HL-60 (cell line): ENCODE measurements around the gene MROH9.

Experiments used
- DNase-seq, 2 experiments: peaks; one replicate each; pipeline ENCODE4 v3.0.0-alpha.2; 2010 to 2020; ENCODE audit warnings: low read depth in 1 of 2, low spot score in 1 of 2
- H3K27ac ChIP-seq: fragments of 250-450 bp; sonication (Bioruptor Pico); replicated peaks from 2 replicates; pipeline ENCODE4 v1.5.1; 2020; ENCODE audit warnings: mild to moderate bottlenecking, moderate library complexity
- H3K27me3 ChIP-seq: fragments of 250-450 bp; sonication (Bioruptor Pico); 2 replicates; pipeline ENCODE4 v1.5.1; 2021; ENCODE audit warnings: mild to moderate bottlenecking, moderate library complexity; ENCODE audit not compliant: insufficient read depth, poor library complexity, severe bottlenecking
- H3K4me3 ChIP-seq: replicated peaks from 2 replicates; pipeline ENCODE4 v1.5.1; 2011; ENCODE audit warnings: mild to moderate bottlenecking, control low read depth, low read length; ENCODE audit not compliant: insufficient read depth
- GABPA ChIP-seq: IDR thresholded peaks from 2 replicates; pipeline ENCODE4 v1.6.1; 2012; ENCODE audit warnings: low read depth
- POLR2AphosphoS5 ChIP-seq: IDR thresholded peaks from 2 replicates; pipeline ENCODE4 v1.6.1; 2012; ENCODE audit warnings: low read depth
- SPI1 ChIP-seq: IDR thresholded peaks from 2 replicates; pipeline ENCODE4 v1.6.1; 2012; ENCODE audit warnings: low read depth, mild to moderate bottlenecking, borderline replicate concordance
- long read RNA-seq: library from polyadenylated mRNA; unstranded; transcript quantifications from one replicate; pipeline ENCODE4 v2.0.0, GENCODE V29; 2020
- TF ChIP-seq, protein P1 (sequence below): IDR thresholded peaks from one replicate; pipeline ENCODE4 v1.5.1; 2011; ENCODE audit warnings: low read length, control low read depth, inconsistent platforms; ENCODE audit not compliant: insufficient read depth
- TF ChIP-seq, protein P2 (sequence below): IDR thresholded peaks from 2 replicates; pipeline ENCODE4 v1.6.1; 2012; ENCODE audit warnings: low read depth; ENCODE audit not compliant: insufficient replicate concordance

The MROH9 gene, protein sequence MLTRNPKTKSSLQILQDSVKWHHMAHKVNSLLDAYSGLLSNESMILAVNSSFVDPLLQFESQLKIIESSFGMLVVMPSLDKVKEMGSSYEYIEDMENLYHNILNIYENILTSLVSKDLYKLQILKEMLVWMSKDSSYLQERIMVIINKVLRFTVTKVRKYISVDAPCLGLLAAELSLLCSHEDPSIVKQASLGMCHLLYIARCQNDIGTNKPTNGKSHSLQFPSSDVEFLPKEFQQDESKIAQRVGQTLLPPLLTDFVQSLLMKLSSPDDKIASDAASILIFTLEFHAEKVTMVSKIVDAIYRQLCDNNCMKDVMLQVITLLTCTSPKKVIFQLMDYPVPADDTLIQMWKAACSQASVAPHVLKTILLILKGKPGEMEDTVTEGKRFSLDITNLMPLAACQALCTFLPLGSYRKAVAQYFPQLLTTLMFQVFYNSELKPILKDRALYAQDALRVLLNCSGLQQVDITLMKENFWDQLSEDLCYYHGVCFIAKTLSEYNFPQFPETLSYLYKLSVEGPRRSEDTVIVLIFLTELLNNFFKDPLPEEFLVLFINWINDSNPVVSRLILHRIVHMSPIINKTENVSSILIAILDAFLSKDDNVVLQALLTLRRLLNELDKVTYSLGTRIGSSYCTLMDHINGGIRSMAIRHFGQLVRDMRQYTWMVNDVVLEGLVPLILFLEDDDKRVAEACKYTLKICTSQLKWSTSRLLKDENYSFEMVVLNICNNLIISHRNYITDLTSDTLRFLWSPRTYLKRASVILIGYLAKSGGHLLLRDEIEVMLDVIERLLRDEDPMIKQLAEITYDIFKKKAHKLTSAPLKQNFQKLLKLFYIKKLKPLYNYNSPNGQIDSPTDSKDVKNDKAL
- long read RNA-seq, result 0 reads

DNA sequence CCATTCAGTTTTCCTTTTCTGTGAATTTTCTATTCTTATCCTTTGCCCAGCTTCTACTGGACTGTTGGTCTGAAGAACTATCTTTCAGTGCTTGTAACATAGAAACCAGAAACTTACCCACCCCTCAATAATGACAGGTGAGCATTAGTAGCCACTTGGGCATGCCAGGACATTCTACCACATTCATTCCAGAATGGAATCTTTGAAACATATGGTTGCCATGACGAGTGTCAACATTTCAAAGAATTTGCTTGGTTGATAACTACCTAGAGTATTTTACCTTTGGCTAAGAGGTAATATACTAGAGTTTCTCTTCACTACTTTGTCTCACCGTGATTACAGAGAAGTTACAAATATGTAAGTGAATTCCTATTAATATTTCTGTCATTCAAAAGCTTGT is at the start of gene MROH9:
TSS of gene MROH9 (plus strand) at position 304 of the 400 bp plus-strand sequence. CDS start 10,023 bp downstream, outside the sequence.
- no peak for TF ChIP-seq SPI1
- TF ChIP-seq GABPA, result no peak
- no peak for TF ChIP-seq POLR2AphosphoS5
- TF ChIP-seq, protein P1, sequence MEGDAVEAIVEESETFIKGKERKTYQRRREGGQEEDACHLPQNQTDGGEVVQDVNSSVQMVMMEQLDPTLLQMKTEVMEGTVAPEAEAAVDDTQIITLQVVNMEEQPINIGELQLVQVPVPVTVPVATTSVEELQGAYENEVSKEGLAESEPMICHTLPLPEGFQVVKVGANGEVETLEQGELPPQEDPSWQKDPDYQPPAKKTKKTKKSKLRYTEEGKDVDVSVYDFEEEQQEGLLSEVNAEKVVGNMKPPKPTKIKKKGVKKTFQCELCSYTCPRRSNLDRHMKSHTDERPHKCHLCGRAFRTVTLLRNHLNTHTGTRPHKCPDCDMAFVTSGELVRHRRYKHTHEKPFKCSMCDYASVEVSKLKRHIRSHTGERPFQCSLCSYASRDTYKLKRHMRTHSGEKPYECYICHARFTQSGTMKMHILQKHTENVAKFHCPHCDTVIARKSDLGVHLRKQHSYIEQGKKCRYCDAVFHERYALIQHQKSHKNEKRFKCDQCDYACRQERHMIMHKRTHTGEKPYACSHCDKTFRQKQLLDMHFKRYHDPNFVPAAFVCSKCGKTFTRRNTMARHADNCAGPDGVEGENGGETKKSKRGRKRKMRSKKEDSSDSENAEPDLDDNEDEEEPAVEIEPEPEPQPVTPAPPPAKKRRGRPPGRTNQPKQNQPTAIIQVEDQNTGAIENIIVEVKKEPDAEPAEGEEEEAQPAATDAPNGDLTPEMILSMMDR, result no peak
- TF ChIP-seq, protein P2, sequence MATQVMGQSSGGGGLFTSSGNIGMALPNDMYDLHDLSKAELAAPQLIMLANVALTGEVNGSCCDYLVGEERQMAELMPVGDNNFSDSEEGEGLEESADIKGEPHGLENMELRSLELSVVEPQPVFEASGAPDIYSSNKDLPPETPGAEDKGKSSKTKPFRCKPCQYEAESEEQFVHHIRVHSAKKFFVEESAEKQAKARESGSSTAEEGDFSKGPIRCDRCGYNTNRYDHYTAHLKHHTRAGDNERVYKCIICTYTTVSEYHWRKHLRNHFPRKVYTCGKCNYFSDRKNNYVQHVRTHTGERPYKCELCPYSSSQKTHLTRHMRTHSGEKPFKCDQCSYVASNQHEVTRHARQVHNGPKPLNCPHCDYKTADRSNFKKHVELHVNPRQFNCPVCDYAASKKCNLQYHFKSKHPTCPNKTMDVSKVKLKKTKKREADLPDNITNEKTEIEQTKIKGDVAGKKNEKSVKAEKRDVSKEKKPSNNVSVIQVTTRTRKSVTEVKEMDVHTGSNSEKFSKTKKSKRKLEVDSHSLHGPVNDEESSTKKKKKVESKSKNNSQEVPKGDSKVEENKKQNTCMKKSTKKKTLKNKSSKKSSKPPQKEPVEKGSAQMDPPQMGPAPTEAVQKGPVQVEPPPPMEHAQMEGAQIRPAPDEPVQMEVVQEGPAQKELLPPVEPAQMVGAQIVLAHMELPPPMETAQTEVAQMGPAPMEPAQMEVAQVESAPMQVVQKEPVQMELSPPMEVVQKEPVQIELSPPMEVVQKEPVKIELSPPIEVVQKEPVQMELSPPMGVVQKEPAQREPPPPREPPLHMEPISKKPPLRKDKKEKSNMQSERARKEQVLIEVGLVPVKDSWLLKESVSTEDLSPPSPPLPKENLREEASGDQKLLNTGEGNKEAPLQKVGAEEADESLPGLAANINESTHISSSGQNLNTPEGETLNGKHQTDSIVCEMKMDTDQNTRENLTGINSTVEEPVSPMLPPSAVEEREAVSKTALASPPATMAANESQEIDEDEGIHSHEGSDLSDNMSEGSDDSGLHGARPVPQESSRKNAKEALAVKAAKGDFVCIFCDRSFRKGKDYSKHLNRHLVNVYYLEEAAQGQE, result no peak
- no peak within 1 kb of the TSS for H3K27ac ChIP-seq
- no peaks in the 10 kb centered on the region for H3K27me3 ChIP-seq
- DNase-seq, result no peak
- no peak within 1 kb of the TSS for H3K4me3 ChIP-seq

DNA sequence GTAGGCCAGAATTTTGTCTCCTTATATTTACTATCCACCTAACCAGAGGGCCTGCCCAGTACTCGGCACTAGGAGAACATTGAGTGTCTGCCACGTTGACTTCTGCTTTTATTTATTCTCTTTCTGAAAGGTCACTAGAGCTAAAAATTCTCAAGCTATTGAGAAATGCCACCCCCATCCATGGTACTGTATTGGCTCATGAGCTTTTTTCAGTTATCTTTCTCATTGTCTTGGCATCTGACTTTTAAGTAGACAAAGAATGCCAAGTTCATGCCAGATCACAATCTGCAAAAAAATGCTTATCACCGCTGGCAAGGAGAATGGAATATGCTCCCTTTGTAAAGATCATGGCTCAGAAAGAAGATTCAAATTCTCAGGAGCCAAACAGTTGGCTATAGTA is 49.8 kb upstream of the MROH9 start:
- DNase-seq, result no peak
- TF ChIP-seq POLR2AphosphoS5 (no peak), GABPA (no peak), SPI1 (no peak)
- TF ChIP-seq, protein P1, result no peak
- TF ChIP-seq, protein P2, result no peak
- Histone ChIP-seq H3K4me3 (no peak overlapping the region), H3K27ac (no peak overlapping the region), H3K27me3 (peaks cover 3% of the 10 kb centered on the region)

DNA sequence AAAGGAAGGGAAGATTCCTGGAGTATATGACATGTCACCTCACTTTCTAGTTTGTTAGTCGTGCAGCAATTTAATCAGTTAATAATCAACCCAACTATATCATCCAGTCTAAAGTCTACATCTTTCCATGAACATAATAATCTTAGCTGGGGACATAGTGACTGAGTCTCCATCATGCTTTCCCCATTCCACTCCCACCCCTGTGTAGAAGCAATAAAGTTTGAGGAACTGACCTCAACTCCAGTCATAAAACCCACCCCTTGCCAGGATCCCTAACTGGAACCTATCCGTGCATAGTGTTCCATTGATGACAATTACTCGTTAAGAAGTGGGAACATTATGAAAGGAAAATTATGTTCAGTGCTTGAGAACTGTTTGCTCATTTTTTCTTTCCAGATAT is 48.9 kb upstream of the MROH9 start:
- Histone ChIP-seq H3K4me3 (no peak overlapping the region), H3K27ac (no peak overlapping the region), H3K27me3 (peaks cover 2% of the 10 kb centered on the region)
- TF ChIP-seq, protein P1, result no peak
- TF ChIP-seq, protein P2, result no peak
- TF ChIP-seq GABPA (no peak), POLR2AphosphoS5 (no peak), SPI1 (no peak)
- DNase-seq, result no peak
